Astrocyte of the spinal cord (primary cell): ENCODE measurements around the gene CDKN2C.

Experiments used
- DNase-seq: peaks from one replicate; pipeline ENCODE4 v3.0.0; 2011; ENCODE audit warnings: low read depth, low spot score
- H3K4me3 ChIP-seq: 2 replicates; pipeline ENCODE4 v1.5.1; 2011; ENCODE audit warnings: low read depth, mild to moderate bottlenecking, low read length, moderate library complexity
- CTCF ChIP-seq: IDR thresholded peaks from 2 replicates; pipeline ENCODE4 v1.5.1; 2012; ENCODE audit warnings: low read depth, mild to moderate bottlenecking, low read length, inconsistent platforms
- in situ Hi-C: cut with HindIII; loops from 2 replicates; pipeline ENCODE4 v1.10.0; 2017; ENCODE audit warnings: low sequenced_read_pairs

CDKN2C gene

GRCh38 chr1:50985094-50985493 is 15.0 kb downstream of the CDKN2C start:
- in situ Hi-C loops: no loop called here
- H3K4me3 ChIP-seq: no peak overlapping the region
- DNase-seq: no peak
- TF ChIP-seq CTCF: no peak

GRCh38 chr1:50986653-50987052 is 16.6 kb downstream of the CDKN2C start:
- DNase-seq: no peak
- TF ChIP-seq CTCF: no peak
- in situ Hi-C loops: no loop called here
- H3K4me3 ChIP-seq: no peak overlapping the region

GRCh38 chr1:50989694-50990093 is 19.6 kb downstream of the CDKN2C start:
- TF ChIP-seq CTCF: no peak
- H3K4me3 ChIP-seq: no peak overlapping the region
- in situ Hi-C loops: no loop called here
- DNase-seq: no peak

- no peak overlapping the region for H3K4me3 ChIP-seq
- no peak for DNase-seq
- in situ Hi-C loops: no loop called here
- TF ChIP-seq CTCF: no peak
Observed at GRCh38 chr1:50992532-50993318, 22.7 kb downstream of the CDKN2C start.

- no peak for DNase-seq
- in situ Hi-C loops: no loop called here
- H3K4me3 ChIP-seq: no peak overlapping the region
- no peak for TF ChIP-seq CTCF
Observed at GRCh38 chr1:50993645-50994044, 23.6 kb downstream of the CDKN2C start.

- no peak for DNase-seq
- no peak overlapping the region for H3K4me3 ChIP-seq
- no peak for TF ChIP-seq CTCF
- in situ Hi-C loops: no loop called here
Observed at GRCh38 chr1:50994997-50995396, 25.0 kb downstream of the CDKN2C start.
